RWPE1 (cell line): ENCODE results near the gene MXRA5.
A peak's percentile ranks its signal among the peaks of the same experiment; 100 is the strongest.

ENCODE experiments used
- CTCF ChIA-PET: fragments of 350-600 bp; sonication (Branson Sonifier 250); formaldehyde crosslinking; extraction: SDS; loops from one replicate; lab custom pipeline; 2021; lab: Yijun Ruan, JAX
- POLR2A ChIA-PET: fragments of 400-600 bp; formaldehyde crosslinking; extraction: SDS; loops from one replicate; lab custom pipeline; 2020; ENCODE audit warnings: antibody characterized with exemption; ENCODE audit not compliant: low non-redundant PET; lab: Yijun Ruan, JAX
- DNase-seq: peaks from one replicate; pipeline ENCODE4 v3.0.0; 2012; ENCODE audit warnings: low spot score
- H3K27ac ChIP-seq: fragments of 450-650 bp; 2 replicates; pipeline ENCODE4 v1.5.1; 2017
- TF ChIP-seq, protein P1 (sequence below): fragments of 450-650 bp; conservative IDR thresholded peaks from 2 replicates; pipeline ENCODE4 v1.5.1; 2017; ENCODE audit warnings: low read depth, mild to moderate bottlenecking

The MXRA5 gene, protein sequence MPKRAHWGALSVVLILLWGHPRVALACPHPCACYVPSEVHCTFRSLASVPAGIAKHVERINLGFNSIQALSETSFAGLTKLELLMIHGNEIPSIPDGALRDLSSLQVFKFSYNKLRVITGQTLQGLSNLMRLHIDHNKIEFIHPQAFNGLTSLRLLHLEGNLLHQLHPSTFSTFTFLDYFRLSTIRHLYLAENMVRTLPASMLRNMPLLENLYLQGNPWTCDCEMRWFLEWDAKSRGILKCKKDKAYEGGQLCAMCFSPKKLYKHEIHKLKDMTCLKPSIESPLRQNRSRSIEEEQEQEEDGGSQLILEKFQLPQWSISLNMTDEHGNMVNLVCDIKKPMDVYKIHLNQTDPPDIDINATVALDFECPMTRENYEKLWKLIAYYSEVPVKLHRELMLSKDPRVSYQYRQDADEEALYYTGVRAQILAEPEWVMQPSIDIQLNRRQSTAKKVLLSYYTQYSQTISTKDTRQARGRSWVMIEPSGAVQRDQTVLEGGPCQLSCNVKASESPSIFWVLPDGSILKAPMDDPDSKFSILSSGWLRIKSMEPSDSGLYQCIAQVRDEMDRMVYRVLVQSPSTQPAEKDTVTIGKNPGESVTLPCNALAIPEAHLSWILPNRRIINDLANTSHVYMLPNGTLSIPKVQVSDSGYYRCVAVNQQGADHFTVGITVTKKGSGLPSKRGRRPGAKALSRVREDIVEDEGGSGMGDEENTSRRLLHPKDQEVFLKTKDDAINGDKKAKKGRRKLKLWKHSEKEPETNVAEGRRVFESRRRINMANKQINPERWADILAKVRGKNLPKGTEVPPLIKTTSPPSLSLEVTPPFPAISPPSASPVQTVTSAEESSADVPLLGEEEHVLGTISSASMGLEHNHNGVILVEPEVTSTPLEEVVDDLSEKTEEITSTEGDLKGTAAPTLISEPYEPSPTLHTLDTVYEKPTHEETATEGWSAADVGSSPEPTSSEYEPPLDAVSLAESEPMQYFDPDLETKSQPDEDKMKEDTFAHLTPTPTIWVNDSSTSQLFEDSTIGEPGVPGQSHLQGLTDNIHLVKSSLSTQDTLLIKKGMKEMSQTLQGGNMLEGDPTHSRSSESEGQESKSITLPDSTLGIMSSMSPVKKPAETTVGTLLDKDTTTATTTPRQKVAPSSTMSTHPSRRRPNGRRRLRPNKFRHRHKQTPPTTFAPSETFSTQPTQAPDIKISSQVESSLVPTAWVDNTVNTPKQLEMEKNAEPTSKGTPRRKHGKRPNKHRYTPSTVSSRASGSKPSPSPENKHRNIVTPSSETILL (N-terminal part only)

DNA sequence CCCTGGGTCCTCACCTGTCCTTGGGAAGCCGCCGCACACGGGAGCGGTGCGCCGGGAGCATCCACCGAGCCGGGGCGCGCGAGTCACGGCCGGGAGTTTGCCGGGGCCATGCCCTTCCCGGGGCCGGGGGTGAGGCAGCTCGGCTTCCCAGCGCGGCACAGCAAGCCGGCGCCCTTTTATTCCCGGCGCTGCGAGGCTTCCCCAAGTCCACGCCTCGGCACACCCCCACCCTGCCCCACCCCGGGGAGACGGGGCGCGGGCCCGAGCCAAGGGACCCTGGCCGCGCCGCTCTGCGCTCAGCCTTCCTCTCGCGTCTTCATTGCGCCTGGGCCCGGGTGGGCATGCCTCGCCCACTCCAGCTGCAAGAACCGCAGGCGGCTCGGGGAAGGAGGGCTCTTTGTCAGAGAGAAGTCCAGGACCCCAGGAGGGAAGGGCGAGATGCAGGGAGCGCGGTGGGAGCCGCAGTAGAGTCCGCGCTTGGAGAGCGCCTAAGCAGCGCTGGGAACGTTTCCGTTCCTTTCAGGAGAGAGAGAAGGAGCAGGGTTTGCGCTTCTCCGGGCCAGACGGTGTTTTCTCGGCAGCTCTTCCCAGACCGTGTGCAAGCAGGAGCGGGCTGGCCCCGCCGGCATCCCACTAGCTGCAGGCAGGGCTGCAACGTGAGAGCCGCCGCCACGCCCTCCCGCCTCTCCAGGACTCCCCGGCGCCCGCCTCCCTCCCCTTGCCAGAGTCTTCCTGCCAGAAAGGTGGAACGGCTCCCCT, at the start of gene MXRA5:
TSS of gene MXRA5 (minus strand) at position 152 of the 759 bp plus-strand sequence. CDS start 2,819 bp downstream, outside the sequence.
- DNase-seq: peak; percentile 0
- CTCF ChIA-PET: interaction anchor here (0.5 to 0.6 kb wide), 2 partner anchors 237 to 303 kb away, joined by 3 to 5 read pairs; no protein-coding TSS in a partner anchor
- POLR2A ChIA-PET: no interaction called here
- peak within 1 kb of the TSS; percentile 75 for H3K27ac ChIP-seq
- TF ChIP-seq, protein P1, sequence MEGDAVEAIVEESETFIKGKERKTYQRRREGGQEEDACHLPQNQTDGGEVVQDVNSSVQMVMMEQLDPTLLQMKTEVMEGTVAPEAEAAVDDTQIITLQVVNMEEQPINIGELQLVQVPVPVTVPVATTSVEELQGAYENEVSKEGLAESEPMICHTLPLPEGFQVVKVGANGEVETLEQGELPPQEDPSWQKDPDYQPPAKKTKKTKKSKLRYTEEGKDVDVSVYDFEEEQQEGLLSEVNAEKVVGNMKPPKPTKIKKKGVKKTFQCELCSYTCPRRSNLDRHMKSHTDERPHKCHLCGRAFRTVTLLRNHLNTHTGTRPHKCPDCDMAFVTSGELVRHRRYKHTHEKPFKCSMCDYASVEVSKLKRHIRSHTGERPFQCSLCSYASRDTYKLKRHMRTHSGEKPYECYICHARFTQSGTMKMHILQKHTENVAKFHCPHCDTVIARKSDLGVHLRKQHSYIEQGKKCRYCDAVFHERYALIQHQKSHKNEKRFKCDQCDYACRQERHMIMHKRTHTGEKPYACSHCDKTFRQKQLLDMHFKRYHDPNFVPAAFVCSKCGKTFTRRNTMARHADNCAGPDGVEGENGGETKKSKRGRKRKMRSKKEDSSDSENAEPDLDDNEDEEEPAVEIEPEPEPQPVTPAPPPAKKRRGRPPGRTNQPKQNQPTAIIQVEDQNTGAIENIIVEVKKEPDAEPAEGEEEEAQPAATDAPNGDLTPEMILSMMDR: no peak

DNA sequence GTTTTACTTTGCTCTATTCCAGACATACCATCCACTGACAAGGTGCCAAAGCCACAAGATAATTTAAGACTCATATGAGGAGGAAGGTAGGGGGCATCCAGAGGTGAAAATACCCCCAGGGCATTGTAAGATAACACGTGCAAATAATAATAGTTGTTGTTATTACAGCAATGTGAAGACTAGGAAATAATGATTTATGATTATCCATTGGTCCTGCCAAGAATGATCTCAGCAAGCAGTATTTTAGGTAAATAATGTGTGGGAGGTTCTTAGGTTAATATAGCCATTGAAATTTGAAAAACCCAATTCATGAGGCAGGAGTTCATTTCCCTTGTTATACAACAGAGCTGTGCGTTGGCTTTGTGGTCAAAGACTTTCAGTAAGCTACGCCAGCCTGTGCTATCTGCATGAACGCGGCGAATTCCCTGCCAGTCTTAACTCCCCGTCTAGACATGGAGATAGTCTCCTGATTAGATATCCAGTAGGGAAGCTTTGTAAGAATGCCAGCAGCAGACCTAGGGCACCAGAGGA, 47.2 kb upstream of the MXRA5 start:
- no peak for DNase-seq
- ChIA-PET POLR2A (no interaction called here), CTCF (no interaction called here)
- H3K27ac ChIP-seq: no peak overlapping the region
- TF ChIP-seq, protein P1: no peak

- CTCF ChIA-PET: interaction anchor here (0.7 kb wide), 1 partner anchor 267 kb away, joined by 3 read pairs; no protein-coding TSS in a partner anchor
- POLR2A ChIA-PET: no interaction called here
- no peak overlapping the region for H3K27ac ChIP-seq
- no peak for DNase-seq
- TF ChIP-seq, protein P1: no peak
Observed at GRCh38 chrX:3393178-3393577, 46.7 kb upstream of the MXRA5 start.

DNA sequence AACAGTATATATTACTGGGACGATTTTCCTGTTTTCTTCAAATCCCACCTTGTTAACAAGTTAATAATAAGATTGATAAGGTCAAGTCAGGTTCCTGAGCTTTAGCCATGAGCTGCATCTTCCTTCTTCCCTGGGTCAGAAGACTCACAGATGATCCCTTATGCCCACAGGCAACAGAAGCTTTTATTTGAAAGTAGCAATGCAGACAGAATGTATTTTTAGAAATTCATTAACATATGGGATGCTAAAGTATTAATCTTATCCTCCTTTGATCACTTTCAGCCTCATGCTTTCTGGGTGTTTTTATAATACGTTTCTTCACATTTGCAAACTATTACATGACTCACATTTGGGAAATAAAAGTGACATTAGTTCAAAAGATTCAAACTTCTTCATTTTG, 42.0 kb upstream of the MXRA5 start:
- ChIA-PET CTCF (no interaction called here), POLR2A (no interaction called here)
- no peak overlapping the region for H3K27ac ChIP-seq
- DNase-seq: no peak
- TF ChIP-seq, protein P1: no peak

DNA sequence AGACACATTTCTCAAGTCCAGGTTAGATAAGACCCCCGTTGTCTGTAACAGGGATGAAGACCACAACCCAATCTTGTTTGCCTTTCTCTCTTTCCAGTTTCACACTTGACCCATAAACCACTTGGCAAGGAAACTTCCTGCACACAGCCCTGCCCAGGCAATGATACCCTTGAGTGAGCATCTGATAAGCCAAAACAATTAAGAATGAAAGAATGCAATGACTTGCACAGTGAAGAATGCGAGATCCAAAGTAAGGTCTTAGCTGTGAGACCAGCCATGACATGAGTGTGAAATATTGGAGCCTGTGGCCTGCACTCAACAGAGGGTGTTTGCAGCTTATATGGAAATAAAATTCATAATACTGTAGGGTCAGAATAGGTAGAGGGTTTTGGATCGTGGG, 37.9 kb upstream of the MXRA5 start:
- TF ChIP-seq, protein P1: no peak
- CTCF ChIA-PET: interaction anchor here (0.6 kb wide), 1 partner anchor 25 kb away, joined by 3 read pairs; no protein-coding TSS in a partner anchor
- POLR2A ChIA-PET: no interaction called here
- no peak for DNase-seq
- H3K27ac ChIP-seq: no peak overlapping the region
